ENCODE results near the gene DOCK2.
"Not testable (repeated sequence)": the region's sequence is repeated elsewhere in the genome, so short reads cannot be mapped to it uniquely, and the experiment has no call there.

The DOCK2 gene

DNA sequence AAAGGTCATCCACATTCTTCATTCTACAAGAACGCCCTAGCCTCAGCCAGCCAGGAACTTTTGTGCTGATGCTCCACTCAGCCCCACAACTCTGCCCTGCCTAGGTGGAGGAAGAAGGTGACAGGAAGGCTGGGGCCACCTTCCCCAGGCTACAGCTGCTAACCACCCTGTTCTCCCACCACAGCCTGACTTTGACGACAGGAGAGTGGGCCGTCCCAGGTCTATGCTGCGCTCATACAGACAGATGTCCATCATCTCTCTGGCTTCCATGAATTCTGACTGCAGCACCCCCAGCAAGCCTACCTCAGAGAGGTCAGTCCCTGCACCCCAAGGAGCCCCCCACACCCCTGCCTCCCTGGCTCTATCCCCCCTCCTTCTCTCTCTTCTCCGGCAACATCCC, 440.5 kb downstream of the DOCK2 start:
- H3K4me3 ChIP-seq (ENCODE audit: low read depth, low read length) = no peak overlapping the region

DNA sequence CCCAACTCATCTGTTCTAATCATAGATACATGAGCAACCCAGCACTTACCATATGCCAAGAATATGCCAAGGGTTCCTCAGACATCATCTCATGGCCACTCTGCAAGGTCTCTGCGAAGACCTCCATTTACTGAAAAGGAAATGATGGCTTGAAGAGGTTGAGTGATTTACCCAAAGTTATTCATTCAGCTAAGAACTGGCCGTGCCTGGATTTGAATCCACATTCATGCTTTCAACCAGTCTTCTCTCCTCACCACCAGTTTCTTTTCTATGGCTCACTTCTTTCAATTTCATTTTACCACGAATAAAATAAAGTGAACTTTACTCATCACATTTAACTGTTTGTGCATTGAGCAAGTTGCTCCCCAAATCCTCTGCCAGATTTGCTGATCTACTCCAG, 441.4 kb downstream of the DOCK2 start:
- H3K4me3 ChIP-seq (ENCODE audit: low read depth, low read length) = no peak overlapping the region

- H3K4me3 ChIP-seq (ENCODE audit: low read depth, low read length) = no peak overlapping the region
These were observed 441.9 kb downstream of the DOCK2 start for GRCh38 chr5:170078931-170079330.

GRCh38 chr5:170080217-170080616, 443.1 kb downstream of the DOCK2 start:
- no peak overlapping the region for H3K4me3 ChIP-seq (ENCODE audit: low read depth, low read length)

DNA sequence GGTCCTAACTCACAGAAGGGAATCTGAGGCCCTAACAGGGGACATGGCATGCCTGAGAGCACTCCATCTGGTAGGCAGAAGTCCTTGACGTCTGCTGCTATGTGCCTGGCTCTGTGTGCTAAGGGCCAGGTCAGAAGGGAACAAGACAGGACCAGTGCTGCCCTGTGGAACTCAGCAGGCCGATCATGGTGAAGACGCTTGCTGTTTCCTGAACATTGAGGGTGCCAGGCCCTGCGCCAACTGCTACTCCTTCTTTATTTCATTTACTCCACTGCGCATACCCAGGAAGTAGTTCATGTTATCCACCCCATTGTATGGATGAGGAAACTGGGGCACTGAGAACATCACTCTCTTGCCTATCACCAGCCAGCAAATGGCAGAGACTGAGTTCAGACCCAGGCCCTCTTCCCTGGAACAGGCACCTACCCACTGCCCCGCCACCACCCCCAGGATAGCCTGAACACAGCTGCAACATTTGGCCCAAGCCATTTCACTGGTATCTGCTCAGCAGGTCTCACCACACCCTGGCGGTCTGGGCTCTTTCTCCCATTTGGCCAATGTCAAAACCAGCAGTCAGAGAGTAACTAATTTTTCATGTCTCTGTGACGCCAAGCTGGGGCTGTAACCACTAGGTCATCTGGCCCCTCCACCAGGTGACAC, 443.8 kb downstream of the DOCK2 start:
- no peak overlapping the region for H3K4me3 ChIP-seq (ENCODE audit: low read depth, low read length)

GRCh38 chr5:170081616-170082015, 444.5 kb downstream of the DOCK2 start:
- no peak overlapping the region for H3K4me3 ChIP-seq (ENCODE audit: low read depth, low read length)

- H3K4me3 ChIP-seq (ENCODE audit: low read depth, low read length) = no peak overlapping the region
These were observed 445.6 kb downstream of the DOCK2 start for GRCh38 chr5:170082701-170083100.

- no peak overlapping the region for H3K4me3 ChIP-seq (ENCODE audit: low read depth, low read length)
These were observed 450.2 kb downstream of the DOCK2 start for GRCh38 chr5:170087168-170087817.

- H3K4me3 ChIP-seq (ENCODE audit: low read depth, low read length) = no peak overlapping the region
These were observed 455.5 kb downstream of the DOCK2 start for GRCh38 chr5:170092455-170093101.

DNA sequence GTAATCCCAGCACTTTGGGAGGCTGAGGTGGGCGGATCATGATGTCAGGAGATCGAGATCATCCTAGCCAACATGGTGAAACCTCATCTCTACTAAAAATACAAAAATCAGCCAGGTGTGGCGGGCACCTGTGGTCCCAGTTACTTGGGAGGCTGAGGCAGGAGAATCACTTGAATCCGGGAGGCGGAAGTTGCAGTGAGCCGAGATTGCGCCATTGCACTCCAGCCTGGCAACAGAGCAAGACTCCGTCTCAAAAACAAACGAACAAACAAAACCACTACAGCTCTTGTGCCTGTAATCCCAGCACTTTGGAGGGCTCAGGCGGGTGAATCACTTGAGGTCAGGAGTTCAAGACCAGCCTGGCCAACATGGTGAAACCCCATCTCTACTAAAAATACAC, 457.3 kb downstream of the DOCK2 start:
- not testable (repeated sequence) for H3K4me3 ChIP-seq (ENCODE audit: low read depth, low read length)

- H3K4me3 ChIP-seq (ENCODE audit: low read depth, low read length) = no peak overlapping the region
These were observed 458.6 kb downstream of the DOCK2 start for GRCh38 chr5:170095646-170096045.

DNA sequence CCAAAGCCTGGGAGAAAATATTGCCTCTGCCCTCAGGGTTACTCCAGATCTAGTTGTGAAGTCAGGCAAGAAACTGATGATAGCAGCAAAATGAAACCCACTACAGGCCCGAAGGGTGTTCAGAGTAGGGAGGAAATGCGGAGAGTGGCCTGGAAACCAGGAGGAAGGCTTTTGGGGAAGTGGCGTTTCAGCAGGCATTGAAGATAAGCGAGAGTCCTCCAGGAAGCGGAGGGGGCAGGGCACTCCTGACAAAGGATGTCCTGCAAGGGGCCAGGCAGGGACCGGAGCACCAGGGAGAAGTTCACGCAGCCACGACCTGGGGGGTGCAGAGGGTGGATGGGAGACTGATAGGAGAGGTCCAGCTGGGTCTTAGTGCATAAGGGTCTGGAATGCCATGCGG, 460.9 kb downstream of the DOCK2 start:
- no peak overlapping the region for H3K4me3 ChIP-seq (ENCODE audit: low read depth, low read length)

DNA sequence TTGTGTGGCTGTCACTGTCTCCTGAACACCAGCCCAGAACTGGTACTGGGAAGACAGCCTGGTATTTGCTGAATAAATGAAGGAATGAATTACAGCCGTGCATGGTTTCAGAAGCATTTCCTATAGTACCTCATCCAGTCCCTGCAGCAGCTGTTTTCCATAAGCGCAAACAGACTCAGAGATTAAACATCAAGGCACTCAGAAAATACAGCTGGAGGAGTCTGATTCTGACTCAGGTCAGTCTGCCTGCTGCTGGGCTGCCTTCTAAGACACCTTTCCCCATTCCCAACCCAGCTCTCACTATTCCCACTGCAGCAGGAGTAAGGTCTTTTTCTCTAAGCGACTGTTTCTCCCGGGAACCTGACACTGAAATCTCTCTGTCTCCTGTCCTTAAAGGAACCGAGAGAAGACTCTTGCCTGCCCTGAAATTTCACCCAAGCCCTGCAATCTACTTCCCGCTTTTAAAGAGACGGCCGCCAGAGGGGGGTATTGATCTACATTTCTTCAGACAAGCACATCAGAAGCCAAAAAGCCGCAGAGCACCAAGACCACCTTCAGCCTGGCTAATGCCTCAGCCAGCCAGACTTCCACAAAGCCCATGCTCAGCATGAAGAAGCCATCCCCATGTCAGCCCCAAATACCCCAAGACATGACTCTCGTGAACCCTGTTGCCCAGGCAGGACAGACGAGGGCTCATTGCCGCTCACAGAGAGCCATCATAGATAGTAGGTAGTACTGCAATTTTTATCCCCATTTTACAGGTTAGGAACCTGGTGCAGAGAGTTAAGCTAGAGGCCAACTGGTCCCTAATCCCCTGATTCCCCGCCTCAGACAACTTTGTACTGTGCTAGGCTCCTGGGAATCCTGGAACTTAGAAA, 463.2 kb downstream of the DOCK2 start:
- no peak overlapping the region for H3K4me3 ChIP-seq (ENCODE audit: low read depth, low read length)

- no peak overlapping the region for H3K4me3 ChIP-seq (ENCODE audit: low read depth, low read length)
These were observed 466.4 kb downstream of the DOCK2 start for GRCh38 chr5:170103447-170103846.

DNA sequence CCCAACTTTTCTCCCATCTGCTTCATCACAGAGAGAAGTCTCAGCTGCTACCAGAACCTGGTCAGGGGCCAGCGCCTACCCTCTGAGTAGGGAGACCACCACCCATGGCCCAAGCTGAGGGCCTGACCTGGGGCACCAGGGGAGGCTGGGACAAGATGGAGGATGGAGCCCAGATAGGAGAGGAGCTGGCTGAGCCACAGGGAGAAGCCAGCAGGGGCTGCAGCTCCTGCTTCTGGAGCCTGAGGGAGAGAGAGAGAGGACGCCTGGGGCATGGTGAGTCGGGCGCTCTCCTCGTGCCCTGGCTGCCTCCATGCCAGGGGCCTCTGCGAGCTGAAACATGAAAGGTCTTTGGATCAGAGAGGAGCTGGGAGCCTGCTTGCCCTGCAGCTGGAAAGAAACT, 467.2 kb downstream of the DOCK2 start:
- H3K4me3 ChIP-seq (ENCODE audit: low read depth, low read length) = no peak overlapping the region

- H3K4me3 ChIP-seq (ENCODE audit: low read depth, low read length) = no peak overlapping the region
These were observed 467.6 kb downstream of the DOCK2 start for GRCh38 chr5:170104710-170105109.

- no peak within 1 kb of the TSS for H3K4me3 ChIP-seq (ENCODE audit: low read depth, low read length)
These were observed 468.9 kb downstream of the DOCK2 start, which contains the start of gene FOXI1 for GRCh38 chr5:170105642-170106611. Gene FOXI1 (plus strand): TSS chr5:170105897. CDS start chr5:170105958, 61 bp downstream.

- no peak overlapping the region for H3K4me3 ChIP-seq (ENCODE audit: low read depth, low read length)
These were observed 470.6 kb downstream of the DOCK2 start for GRCh38 chr5:170107674-170108073.

GRCh38 chr5:170108266-170108785, 471.3 kb downstream of the DOCK2 start:
- no peak overlapping the region for H3K4me3 ChIP-seq (ENCODE audit: low read depth, low read length)

Measured in iPS-11a (cell line).